Natural killer cell (primary cell): ENCODE measurements around the gene OTULIN. TPM values are rescaled to one million over a fixed set of nuclear protein-coding genes. Genes with fewer than 3 reads are reported as not detected.

Experiments used
- ATAC-seq, 3 donors: fragments of 150-1000 bp in 2 of 3; fragments of 200-7000 bp in 1 of 3; cut with Tn5 transposase; 1 replicate in 1 of 3; 2 replicates in 2 of 3; pipeline ENCODE4 v1.10.0; 2021; ENCODE audit warnings: mild to moderate bottlenecking in 2 of 3, moderate library complexity in 2 of 3
- DNase-seq, 2 donors: peaks; one replicate each; pipeline versions ENCODE4 v3.0.0 to v3.0.0-alpha.2; 2013 to 2021; ENCODE audit warnings: mixed read lengths in 1 of 2
- H3K27ac ChIP-seq: one replicate; pipeline ENCODE4 v1.5.1; 2013; ENCODE audit warnings: mild to moderate bottlenecking, low read length
- H3K27me3 ChIP-seq: one replicate; pipeline ENCODE4 v1.6.1; 2013; ENCODE audit warnings: low read length; ENCODE audit not compliant: control insufficient read depth, insufficient read depth
- H3K36me3 ChIP-seq: one replicate; pipeline ENCODE4 v1.6.1; 2013; ENCODE audit warnings: low read length; ENCODE audit not compliant: control insufficient read depth, insufficient read depth
- H3K4me1 ChIP-seq: one replicate; pipeline ENCODE4 v1.6.1; 2013; ENCODE audit warnings: low read length; ENCODE audit not compliant: control insufficient read depth, insufficient read depth
- H3K4me3 ChIP-seq: one replicate; pipeline ENCODE4 v1.5.1; 2013; ENCODE audit warnings: low read length
- H3K9me3 ChIP-seq: one replicate; pipeline ENCODE4 v1.6.1; 2013; ENCODE audit warnings: low read length; ENCODE audit not compliant: control insufficient read depth, insufficient read depth
- H3K27ac Mint-ChIP-seq, 2 donors: one replicate each; pipeline ENCODE4 v1.8.0; 2022; ENCODE audit warnings: mild to moderate bottlenecking in 2 of 2, mixed read lengths in 2 of 2, moderate library complexity in 1 of 2
- H3K27me3 Mint-ChIP-seq, 2 donors: one replicate each; pipeline ENCODE4 v1.8.0; 2022; ENCODE audit warnings: low read depth in 2 of 2, mixed read lengths in 2 of 2
- H3K36me3 Mint-ChIP-seq: one replicate; pipeline ENCODE4 v1.8.0; 2022; ENCODE audit warnings: mixed read lengths
- H3K4me1 Mint-ChIP-seq, 2 donors: one replicate each; pipeline ENCODE4 v1.8.0; 2022; ENCODE audit warnings: mixed read lengths in 2 of 2
- H3K4me3 Mint-ChIP-seq: one replicate; pipeline ENCODE4 v1.8.0; 2022; ENCODE audit warnings: mild to moderate bottlenecking, moderate library complexity, mixed read lengths
- H3K9me3 Mint-ChIP-seq, 2 donors: one replicate each; pipeline ENCODE4 v1.8.0; 2022; ENCODE audit warnings: mixed read lengths in 2 of 2
- CTCF ChIP-seq: fragments of 200-600 bp; IDR thresholded peaks from one replicate; pipeline ENCODE4 v1.8.0; 2022; ENCODE audit warnings: antibody characterized with exemption
- WGBS: methylation state at CpG from one replicate; pipeline ENCODE4 v1.1.7; 2013; ENCODE audit warnings: missing lambda C conversion rate; ENCODE audit not compliant: insufficient coverage; 5-methylcytosine and 5-hydroxymethylcytosine counted together
- intact Hi-C: fragments of 100-400 bp; cut with micrococcal nuclease; formaldehyde crosslinking; loops from one replicate; pipeline ENCODE4 v1.14.2; 2022
- total RNA-seq, 4 donors: library from RNA; stranded (reverse); fragments of 120-200 nt in 1 of 4; gene quantifications; one replicate each; pipeline versions ENCODE4 v1.2.3 to v1.2.4, GENCODE V29; 2013 to 2022

Gene OTULIN
- total RNA-seq, 3 donors from 2014 or later (not counting 1 experiment from before 2014, with no cell fraction given): 96.5 to 166 (median 102) TPM

GRCh38 chr5:14678773-14679334, 14.3 kb downstream of the OTULIN start:
- intact Hi-C loops: no loop called here
- WGBS: 73% methylated on average over 5 of the region's 5 CpGs
- peaks cover 18% of the 10 kb centered on the region for H3K36me3 Mint-ChIP-seq

GRCh38 chr5:14679595-14679994, 15.1 kb downstream of the OTULIN start:
- Histone ChIP-seq H3K9me3 (no peaks in the 10 kb centered on the region), H3K27ac (no peak overlapping the region), H3K4me1 (peaks cover 16% of the 10 kb centered on the region), H3K4me3 (no peak overlapping the region), H3K27me3 (no peaks in the 10 kb centered on the region), H3K36me3 (peaks cover 52% of the 10 kb centered on the region)
- TF ChIP-seq CTCF: no peak
- Mint-ChIP-seq H3K27ac (peak overlapping the region in 1 of 2 donors; percentile 80), H3K4me1 (peaks cover 34 to 55% of the 10 kb centered on the region in 2 donors), H3K9me3 (no peaks in the 10 kb centered on the region), H3K36me3 (peaks cover 25% of the 10 kb centered on the region), H3K27me3 (no peaks in the 10 kb centered on the region), H3K4me3 (no peak overlapping the region)
- no peak for ATAC-seq
- WGBS: 100% methylated on average over 1 of the region's 1 CpG
- intact Hi-C loops: no loop called here
- no peak for DNase-seq

More at GRCh38 chr5:14678773-14679334, 14.3 kb downstream of the OTULIN start:
- H3K4me1 ChIP-seq: peaks cover 16% of the 10 kb centered on the region
- no peaks in the 10 kb centered on the region for H3K27me3 ChIP-seq
- TF ChIP-seq CTCF: no peak
- no peaks in the 10 kb centered on the region for H3K9me3 ChIP-seq
- Mint-ChIP-seq H3K4me1 (peaks cover 39 to 59% of the 10 kb centered on the region in 2 donors), H3K27me3 (no peaks in the 10 kb centered on the region), H3K4me3 (peak overlapping the region; percentile 25), H3K9me3 (no peaks in the 10 kb centered on the region), H3K27ac (peak overlapping the region in 1 of 2 donors; percentile 88)
- ATAC-seq: no peak
- H3K36me3 ChIP-seq: peaks cover 51% of the 10 kb centered on the region
- H3K4me3 ChIP-seq: no peak overlapping the region
- no peak overlapping the region for H3K27ac ChIP-seq
- no peak for DNase-seq

DNA sequence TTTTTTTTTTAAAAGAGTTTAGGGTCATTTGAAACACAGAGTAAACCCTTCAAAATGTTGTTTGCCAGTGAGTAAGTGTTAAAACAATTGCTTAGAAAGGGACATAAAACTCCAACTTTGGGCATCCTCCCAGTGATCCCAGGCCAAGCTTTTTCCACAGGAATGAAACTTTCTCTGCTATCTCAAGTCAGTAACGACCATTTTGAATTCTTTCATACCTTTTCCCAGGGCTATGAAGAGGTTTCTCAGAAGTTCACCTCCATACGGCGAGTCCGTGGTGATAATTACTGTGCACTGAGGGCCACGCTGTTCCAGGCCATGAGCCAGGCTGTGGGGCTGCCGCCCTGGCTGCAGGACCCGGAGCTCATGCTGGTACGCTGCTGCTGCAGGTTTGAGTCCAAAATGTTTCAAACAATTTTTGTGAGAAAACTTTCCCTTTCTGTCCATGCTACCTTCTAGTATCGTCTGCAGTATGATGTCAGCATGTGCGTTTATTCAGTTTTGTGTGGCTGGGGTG, 16.8 kb downstream of the OTULIN start:
- H3K27me3 Mint-ChIP-seq: no peaks in the 10 kb centered on the region
- H3K27ac Mint-ChIP-seq: peak overlapping the region in 1 of 2 donors; percentile 80
- Histone ChIP-seq H3K27me3 (no peaks in the 10 kb centered on the region), H3K4me1 (peaks cover 8% of the 10 kb centered on the region), H3K9me3 (no peaks in the 10 kb centered on the region), H3K36me3 (peaks cover 55% of the 10 kb centered on the region), H3K4me3 (no peak overlapping the region), H3K27ac (no peak overlapping the region)
- intact Hi-C loops: no loop called here
- ATAC-seq: no peak
- DNase-seq: no peak
- no peaks in the 10 kb centered on the region for H3K9me3 Mint-ChIP-seq
- peaks cover 36% of the 10 kb centered on the region for H3K36me3 Mint-ChIP-seq
- 95% methylated on average over 10 of the region's 10 CpGs for WGBS
- no peak overlapping the region for H3K4me3 Mint-ChIP-seq
- peaks cover 29 to 55% of the 10 kb centered on the region in 2 donors for H3K4me1 Mint-ChIP-seq
- no peak for TF ChIP-seq CTCF
